Mesothelial cell of epicardium (in vitro differentiated cells): Measurements from ENCODE around the gene EPN2. TPM values are rescaled to one million over a fixed set of nuclear protein-coding genes. Genes with fewer than 3 reads are reported as not detected.
"Not testable (repeated sequence)": the region's sequence is repeated elsewhere in the genome, so short reads cannot be mapped to it uniquely, and the experiment has no call there.

Source experiments
- DNase-seq, 2 experiments: peaks; one replicate each; pipeline ENCODE4 v3.0.0; 2021; ENCODE audit warnings: low spot score in 2 of 2; ENCODE audit not compliant: unreplicated experiment in 2 of 2
- H3K27ac Mint-ChIP-seq: 2 replicates; pipeline ENCODE4 v1.8.0; 2021; ENCODE audit warnings: mixed read lengths
- H3K27me3 Mint-ChIP-seq: 2 replicates; pipeline ENCODE4 v1.8.0; 2021; ENCODE audit warnings: low read depth, mixed read lengths
- H3K36me3 Mint-ChIP-seq: 2 replicates; pipeline ENCODE4 v1.8.0; 2021; ENCODE audit warnings: mixed read lengths
- H3K4me1 Mint-ChIP-seq: 2 replicates; pipeline ENCODE4 v1.8.0; 2021; ENCODE audit warnings: mixed read lengths
- H3K4me3 Mint-ChIP-seq: 2 replicates; pipeline ENCODE4 v1.8.0; 2021; ENCODE audit warnings: mild to moderate bottlenecking, moderate library complexity, mixed read lengths
- H3K9me3 Mint-ChIP-seq: 2 replicates; pipeline ENCODE4 v1.8.0; 2021; ENCODE audit warnings: mixed read lengths
- total RNA-seq: library from RNA; stranded (reverse); gene quantifications from 3 replicates; pipeline ENCODE4 v1.2.1, GENCODE V29; 2021
- TF ChIP-seq, protein P1 (sequence below): fragments of 200-600 bp; sonication (generic); IDR thresholded peaks from one replicate; pipeline ENCODE4 v1.5.0; 2021; ENCODE audit warnings: antibody characterized with exemption; ENCODE audit not compliant: unreplicated experiment

EPN2 gene
- total RNA-seq, 1 donor from 2014 or later, result 70.2 TPM

DNA sequence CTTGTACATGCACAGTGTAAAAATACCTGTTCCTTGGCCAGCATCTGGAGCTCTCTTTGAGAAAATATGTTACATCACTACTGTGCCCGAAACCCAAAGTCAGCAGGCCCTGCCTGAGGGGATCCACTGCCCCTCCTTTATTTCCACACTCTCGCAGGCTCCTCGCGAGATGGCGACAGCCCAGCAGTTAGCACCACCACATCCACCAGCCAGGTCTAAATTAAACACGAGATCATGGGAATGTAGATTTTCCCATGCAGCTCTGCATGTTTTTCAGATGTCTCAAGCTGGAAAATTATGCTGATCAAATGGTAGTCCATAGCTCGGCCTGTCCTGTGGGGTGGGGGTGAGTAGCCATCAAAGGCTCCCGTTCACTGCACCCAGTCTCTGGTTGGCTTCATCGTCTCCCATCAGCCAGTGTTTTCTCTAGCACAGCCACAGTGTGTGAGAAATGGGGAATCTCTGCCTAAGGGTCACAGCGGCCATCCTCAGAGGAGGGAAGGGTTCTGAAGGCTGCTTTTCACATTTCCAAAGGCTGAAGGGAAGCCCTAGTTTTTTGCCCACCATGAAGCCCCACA, 34.7 kb downstream of the EPN2 start:
- no peaks in the 10 kb centered on the region for H3K9me3 Mint-ChIP-seq
- H3K4me3 Mint-ChIP-seq, result no peak overlapping the region
- DNase-seq, result no peak
- H3K27ac Mint-ChIP-seq, result no peak overlapping the region
- peaks cover 12% of the 10 kb centered on the region for H3K36me3 Mint-ChIP-seq
- H3K27me3 Mint-ChIP-seq, result no peaks in the 10 kb centered on the region
- H3K4me1 Mint-ChIP-seq, result peaks cover 6% of the 10 kb centered on the region
- TF ChIP-seq, protein P1, sequence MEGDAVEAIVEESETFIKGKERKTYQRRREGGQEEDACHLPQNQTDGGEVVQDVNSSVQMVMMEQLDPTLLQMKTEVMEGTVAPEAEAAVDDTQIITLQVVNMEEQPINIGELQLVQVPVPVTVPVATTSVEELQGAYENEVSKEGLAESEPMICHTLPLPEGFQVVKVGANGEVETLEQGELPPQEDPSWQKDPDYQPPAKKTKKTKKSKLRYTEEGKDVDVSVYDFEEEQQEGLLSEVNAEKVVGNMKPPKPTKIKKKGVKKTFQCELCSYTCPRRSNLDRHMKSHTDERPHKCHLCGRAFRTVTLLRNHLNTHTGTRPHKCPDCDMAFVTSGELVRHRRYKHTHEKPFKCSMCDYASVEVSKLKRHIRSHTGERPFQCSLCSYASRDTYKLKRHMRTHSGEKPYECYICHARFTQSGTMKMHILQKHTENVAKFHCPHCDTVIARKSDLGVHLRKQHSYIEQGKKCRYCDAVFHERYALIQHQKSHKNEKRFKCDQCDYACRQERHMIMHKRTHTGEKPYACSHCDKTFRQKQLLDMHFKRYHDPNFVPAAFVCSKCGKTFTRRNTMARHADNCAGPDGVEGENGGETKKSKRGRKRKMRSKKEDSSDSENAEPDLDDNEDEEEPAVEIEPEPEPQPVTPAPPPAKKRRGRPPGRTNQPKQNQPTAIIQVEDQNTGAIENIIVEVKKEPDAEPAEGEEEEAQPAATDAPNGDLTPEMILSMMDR, result no peak

DNA sequence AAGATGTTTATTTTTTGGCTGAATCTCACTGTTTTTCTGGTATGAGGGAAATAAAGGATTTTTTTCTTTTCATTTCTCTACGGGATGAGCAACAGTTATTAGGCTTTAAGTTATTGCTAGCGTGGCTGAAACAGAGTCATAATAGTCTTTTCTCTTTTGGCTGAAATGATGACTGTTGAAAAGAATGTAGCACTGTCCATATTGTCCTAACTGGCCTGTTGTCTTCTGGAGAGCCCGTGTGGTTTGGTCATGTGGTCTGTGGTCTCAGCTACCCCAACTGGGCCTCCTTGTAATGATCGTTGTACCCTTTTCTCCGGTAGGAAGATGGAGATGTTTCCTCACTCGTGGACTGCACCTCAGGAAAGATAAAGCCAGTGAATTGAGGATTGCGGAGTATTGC, 36.6 kb downstream of the EPN2 start:
- no peak overlapping the region for H3K27ac Mint-ChIP-seq
- no peak overlapping the region for H3K4me3 Mint-ChIP-seq
- H3K27me3 Mint-ChIP-seq, result no peaks in the 10 kb centered on the region
- H3K9me3 Mint-ChIP-seq, result no peaks in the 10 kb centered on the region
- H3K36me3 Mint-ChIP-seq, result peaks cover 15% of the 10 kb centered on the region
- no peak for DNase-seq
- TF ChIP-seq, protein P1, result no peak
- peaks cover 4% of the 10 kb centered on the region for H3K4me1 Mint-ChIP-seq

DNA sequence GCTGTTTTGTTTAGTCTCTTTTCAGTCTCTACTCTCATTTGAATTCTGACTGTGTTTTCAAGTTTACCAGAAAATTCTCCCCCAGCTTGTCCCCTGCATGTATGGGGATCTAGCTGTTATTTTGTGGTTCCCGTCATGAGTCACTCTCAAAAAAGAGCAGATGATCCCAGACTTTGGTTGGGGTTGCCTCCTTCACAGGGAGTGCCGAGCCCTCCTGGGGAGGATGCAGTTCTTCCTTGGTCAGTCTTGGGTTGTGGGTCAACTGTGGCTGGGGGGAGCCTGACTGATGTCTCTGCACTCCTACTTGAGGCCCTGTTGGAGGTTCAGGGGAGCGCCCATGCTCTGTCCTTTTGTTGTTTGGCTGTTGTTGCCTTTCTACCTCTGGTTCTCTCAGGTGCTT, 37.7 kb downstream of the EPN2 start:
- Mint-ChIP-seq H3K9me3 (no peaks in the 10 kb centered on the region), H3K4me1 (no peaks in the 10 kb centered on the region), H3K27ac (no peak overlapping the region), H3K36me3 (peaks cover 17% of the 10 kb centered on the region), H3K27me3 (no peaks in the 10 kb centered on the region), H3K4me3 (no peak overlapping the region)
- no peak for DNase-seq
- TF ChIP-seq, protein P1, result no peak

DNA sequence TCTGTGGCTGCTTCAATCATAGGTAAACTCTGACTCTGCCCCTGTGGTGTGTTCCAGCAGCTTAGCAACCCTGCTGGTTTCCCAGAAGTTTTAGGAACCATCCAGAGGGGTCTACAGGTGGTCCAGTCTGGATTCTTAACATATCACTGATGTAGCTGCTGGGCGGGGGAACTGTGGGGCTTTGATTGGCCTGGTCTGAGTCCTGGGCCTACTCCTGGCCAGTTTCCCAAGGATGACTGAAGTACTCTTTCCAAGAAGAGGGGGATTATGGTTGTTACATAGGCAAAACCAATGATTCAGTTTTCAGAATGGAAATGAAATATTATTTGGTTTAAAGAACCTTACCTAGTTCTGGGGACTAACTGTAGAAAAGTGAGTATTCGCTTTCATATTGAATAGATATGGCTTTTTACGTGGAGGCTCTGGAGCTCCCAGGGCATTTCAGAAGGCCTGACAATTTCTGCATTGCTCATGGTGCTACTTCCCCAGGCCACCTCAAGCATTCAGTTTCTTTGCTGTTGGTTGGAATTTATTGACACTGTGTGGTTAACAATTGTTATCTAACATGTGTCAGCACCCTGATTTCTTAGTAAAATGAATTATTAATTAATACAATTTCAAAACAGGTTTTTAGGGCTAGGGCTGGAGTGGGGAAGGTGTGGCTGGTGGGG, 38.4 kb downstream of the EPN2 start:
- peak overlapping the region; percentile 16 for H3K27ac Mint-ChIP-seq
- H3K36me3 Mint-ChIP-seq, result peaks cover 17% of the 10 kb centered on the region
- no peaks in the 10 kb centered on the region for H3K4me1 Mint-ChIP-seq
- no peaks in the 10 kb centered on the region for H3K27me3 Mint-ChIP-seq
- no peaks in the 10 kb centered on the region for H3K9me3 Mint-ChIP-seq
- H3K4me3 Mint-ChIP-seq, result no peak overlapping the region
- DNase-seq, result no peak
- TF ChIP-seq, protein P1, result no peak

DNA sequence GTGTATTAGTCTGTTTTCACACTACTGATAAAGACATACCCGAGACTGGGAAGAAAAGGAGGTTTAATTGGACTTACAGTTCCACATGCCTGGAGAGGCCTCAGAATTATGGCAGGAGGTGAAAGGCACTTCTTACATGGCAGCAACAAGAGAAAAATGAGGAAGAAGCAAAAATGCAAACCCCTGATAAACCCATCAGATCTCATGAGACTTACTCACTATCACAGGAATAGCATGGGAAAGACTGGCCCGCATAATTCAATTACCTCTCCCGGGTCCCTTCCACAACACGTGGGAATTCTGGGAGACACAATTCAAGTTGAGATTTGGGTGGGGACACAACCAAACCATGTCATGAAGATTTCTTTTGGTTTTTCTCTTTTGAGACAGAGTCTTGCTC, 41.1 kb downstream of the EPN2 start:
- H3K36me3 Mint-ChIP-seq, result peaks cover 24% of the 10 kb centered on the region
- not testable (repeated sequence) for H3K4me1 Mint-ChIP-seq, DNase-seq, H3K9me3 Mint-ChIP-seq, H3K27me3 Mint-ChIP-seq, H3K27ac Mint-ChIP-seq, H3K4me3 Mint-ChIP-seq

DNA sequence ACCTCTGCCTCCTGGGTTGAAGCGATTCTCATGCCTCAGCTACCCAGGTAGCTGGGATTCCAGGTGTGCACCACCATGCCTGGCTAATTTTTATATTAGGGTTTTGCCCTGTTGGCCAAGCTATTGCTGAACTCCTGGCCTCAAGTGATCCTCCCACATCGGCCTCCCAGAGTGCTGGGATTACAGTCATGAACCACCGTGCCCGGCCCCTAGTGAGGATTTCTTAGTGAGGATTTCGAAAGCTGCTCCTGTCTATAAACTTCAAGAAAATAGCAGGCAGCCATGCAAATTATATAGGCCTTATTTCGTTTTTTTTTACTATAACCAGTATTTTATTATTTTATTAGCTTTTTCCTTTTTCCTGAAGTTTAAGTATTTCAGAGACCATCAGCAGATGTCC, 41.6 kb downstream of the EPN2 start:
- Mint-ChIP-seq H3K9me3 (no peaks in the 10 kb centered on the region), H3K36me3 (peaks cover 24% of the 10 kb centered on the region), H3K27ac (no peak overlapping the region), H3K4me1 (no peaks in the 10 kb centered on the region), H3K4me3 (no peak overlapping the region), H3K27me3 (no peaks in the 10 kb centered on the region)
- TF ChIP-seq, protein P1, result no peak
- DNase-seq, result no peak
